Measurements from ENCODE around the gene SH2D3A.

DNA sequence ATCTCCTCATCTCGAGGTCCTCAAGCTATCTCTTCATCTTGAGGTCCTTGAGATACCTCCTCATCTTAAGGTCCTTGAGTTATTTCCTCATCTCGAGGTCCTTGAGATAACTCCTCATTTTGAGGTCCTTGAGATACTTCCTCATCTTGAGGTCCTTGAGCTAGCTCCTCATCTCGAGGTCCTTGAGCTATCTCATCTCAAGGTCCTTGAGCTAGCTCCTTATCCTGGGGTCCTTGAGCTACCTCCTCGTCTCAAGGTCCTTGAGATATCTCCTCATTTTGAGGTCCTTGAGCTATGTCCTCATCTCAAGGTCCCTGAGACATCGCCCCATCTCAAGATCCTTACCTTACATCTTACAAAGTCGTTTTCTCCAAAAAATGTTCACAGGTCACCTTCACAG, 24.0 kb upstream of the SH2D3A start:
- TF ChIP-seq TEAD4 (IDR thresholded peaks at IDR 0.05), result no peak
- no peak for TF ChIP-seq TAF1 (IDR thresholded peaks at IDR 0.05; ENCODE audit: low read depth)
- TF ChIP-seq TCF12 (IDR thresholded peaks at IDR 0.05; ENCODE audit: low read depth), result no peak
- no peak for TF ChIP-seq EGR1 (IDR thresholded peaks at IDR 0.05)
- TF ChIP-seq EP300 (IDR thresholded peaks at IDR 0.05; ENCODE audit: borderline replicate concordance), result no peak
- no peak for TF ChIP-seq RAD21 (IDR thresholded peaks at IDR 0.05; ENCODE audit: low read depth)
- TF ChIP-seq CEBPB (IDR thresholded peaks at IDR 0.05), result no peak
- TF ChIP-seq NFIC (IDR thresholded peaks at IDR 0.05), result no peak
- TF ChIP-seq, protein P1, sequence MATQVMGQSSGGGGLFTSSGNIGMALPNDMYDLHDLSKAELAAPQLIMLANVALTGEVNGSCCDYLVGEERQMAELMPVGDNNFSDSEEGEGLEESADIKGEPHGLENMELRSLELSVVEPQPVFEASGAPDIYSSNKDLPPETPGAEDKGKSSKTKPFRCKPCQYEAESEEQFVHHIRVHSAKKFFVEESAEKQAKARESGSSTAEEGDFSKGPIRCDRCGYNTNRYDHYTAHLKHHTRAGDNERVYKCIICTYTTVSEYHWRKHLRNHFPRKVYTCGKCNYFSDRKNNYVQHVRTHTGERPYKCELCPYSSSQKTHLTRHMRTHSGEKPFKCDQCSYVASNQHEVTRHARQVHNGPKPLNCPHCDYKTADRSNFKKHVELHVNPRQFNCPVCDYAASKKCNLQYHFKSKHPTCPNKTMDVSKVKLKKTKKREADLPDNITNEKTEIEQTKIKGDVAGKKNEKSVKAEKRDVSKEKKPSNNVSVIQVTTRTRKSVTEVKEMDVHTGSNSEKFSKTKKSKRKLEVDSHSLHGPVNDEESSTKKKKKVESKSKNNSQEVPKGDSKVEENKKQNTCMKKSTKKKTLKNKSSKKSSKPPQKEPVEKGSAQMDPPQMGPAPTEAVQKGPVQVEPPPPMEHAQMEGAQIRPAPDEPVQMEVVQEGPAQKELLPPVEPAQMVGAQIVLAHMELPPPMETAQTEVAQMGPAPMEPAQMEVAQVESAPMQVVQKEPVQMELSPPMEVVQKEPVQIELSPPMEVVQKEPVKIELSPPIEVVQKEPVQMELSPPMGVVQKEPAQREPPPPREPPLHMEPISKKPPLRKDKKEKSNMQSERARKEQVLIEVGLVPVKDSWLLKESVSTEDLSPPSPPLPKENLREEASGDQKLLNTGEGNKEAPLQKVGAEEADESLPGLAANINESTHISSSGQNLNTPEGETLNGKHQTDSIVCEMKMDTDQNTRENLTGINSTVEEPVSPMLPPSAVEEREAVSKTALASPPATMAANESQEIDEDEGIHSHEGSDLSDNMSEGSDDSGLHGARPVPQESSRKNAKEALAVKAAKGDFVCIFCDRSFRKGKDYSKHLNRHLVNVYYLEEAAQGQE (IDR thresholded peaks at IDR 0.05; ENCODE audit: low read depth), result no peak
- TF ChIP-seq, protein P2, sequence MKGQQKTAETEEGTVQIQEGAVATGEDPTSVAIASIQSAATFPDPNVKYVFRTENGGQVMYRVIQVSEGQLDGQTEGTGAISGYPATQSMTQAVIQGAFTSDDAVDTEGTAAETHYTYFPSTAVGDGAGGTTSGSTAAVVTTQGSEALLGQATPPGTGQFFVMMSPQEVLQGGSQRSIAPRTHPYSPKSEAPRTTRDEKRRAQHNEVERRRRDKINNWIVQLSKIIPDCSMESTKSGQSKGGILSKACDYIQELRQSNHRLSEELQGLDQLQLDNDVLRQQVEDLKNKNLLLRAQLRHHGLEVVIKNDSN (IDR thresholded peaks at IDR 0.05), result no peak
- TF ChIP-seq, protein P3, sequence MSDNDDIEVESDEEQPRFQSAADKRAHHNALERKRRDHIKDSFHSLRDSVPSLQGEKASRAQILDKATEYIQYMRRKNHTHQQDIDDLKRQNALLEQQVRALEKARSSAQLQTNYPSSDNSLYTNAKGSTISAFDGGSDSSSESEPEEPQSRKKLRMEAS (IDR thresholded peaks at IDR 0.05), result no peak
- TF ChIP-seq ZBTB7A (IDR thresholded peaks at IDR 0.05; ENCODE audit: low read depth), result no peak
- TF ChIP-seq YY1 (IDR thresholded peaks at IDR 0.05; ENCODE audit: low read depth), result no peak

Data from Ishikawa (cell line).